ENCODE results near the gene PGP. TPM values are rescaled to one million over a fixed set of nuclear protein-coding genes. Genes with fewer than 3 reads are reported as not detected.
"Not testable (repeated sequence)": the region's sequence is repeated elsewhere in the genome, so short reads cannot be mapped to it uniquely, and the experiment has no call there.

PGP gene
- total RNA-seq, 1 donor from 2014 or later: 11.8 TPM

GRCh38 chr16:2223221-2223941, 8.7 kb upstream of the PGP start, which contains the start of gene E4F1:
Gene E4F1, plus strand, starts transcription at chr16:2223591. Its CDS starts 23 bp downstream, at chr16:2223614.
- peak; percentile 100 for DNase-seq (ENCODE audit: low spot score)

GRCh38 chr16:2216330-2216729, 1.7 kb upstream of the PGP start:
- DNase-seq (ENCODE audit: low spot score): no peak

- DNase-seq (ENCODE audit: low spot score): no peak
Measured at GRCh38 chr16:2213817-2214718, 572 bp downstream of the PGP start.

DNA sequence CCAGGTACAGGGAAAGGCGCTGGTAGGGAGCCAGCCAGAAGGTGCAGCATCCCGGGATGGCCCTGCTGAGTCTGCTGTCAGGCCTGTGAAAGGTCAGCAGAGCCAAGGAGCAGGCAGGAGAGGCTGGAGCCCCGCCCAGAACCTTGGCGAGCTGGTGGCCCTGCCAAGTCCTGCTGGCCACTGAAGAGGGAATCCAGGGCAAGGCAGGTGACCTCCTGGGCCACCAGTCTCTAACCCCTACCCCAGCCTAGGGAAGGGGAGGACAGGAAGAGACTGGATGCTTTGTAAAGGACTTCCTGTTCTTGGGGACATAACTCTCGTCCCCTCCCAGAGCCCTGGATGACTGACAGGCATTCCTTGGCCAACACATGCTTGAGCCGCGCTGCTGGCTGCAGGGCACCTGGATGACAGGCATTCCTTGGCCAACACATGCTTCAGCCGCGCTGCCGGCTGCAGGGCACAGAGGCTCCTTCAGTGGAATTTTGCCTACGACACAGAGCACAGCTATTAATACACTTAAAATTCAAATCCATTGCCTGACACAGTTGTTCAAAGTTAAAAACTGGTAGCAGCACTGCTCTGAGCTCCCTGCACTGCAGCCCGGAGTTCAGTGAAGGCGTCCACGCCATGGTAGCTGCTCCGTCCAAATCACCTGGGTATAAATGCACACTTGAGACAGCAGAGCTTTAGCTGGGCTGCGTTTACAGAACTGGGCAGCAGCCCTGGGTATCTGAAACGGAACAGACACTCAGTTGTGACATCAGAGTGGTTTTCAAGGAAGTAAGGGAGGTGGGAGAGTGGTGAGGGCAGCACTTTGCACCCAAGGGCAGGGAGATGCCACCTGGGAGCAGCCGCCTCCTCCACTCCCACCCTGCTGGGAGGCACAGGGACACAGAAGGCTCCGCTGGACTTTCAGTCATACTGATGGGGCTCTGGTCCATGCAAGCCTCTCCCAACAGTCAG, 2.0 kb downstream of the PGP start:
- DNase-seq (ENCODE audit: low spot score): no peak

- DNase-seq (ENCODE audit: low spot score): no peak
Measured at GRCh38 chr16:2211923-2212347, 2.7 kb downstream of the PGP start.

- no peak for DNase-seq (ENCODE audit: low spot score)
Measured at GRCh38 chr16:2210386-2211365, 4.0 kb downstream of the PGP start, which contains the start of gene BRICD5. Gene BRICD5, minus strand, starts transcription at chr16:2210863. Its CDS starts 30 bp downstream, at chr16:2210833.

GRCh38 chr16:2210009-2210332, 4.7 kb downstream of the PGP start:
- DNase-seq (ENCODE audit: low spot score): no peak

- DNase-seq (ENCODE audit: low spot score): no peak
Measured at GRCh38 chr16:2209258-2210008, 5.2 kb downstream of the PGP start.

- no peak for DNase-seq (ENCODE audit: low spot score)
Measured at GRCh38 chr16:2208772-2209171, 5.9 kb downstream of the PGP start.

GRCh38 chr16:2208308-2208707, 6.3 kb downstream of the PGP start:
- DNase-seq (ENCODE audit: low spot score): no peak

- DNase-seq (ENCODE audit: low spot score): no peak
Measured at GRCh38 chr16:2207872-2208271, 6.8 kb downstream of the PGP start.

GRCh38 chr16:2206780-2207433, 7.7 kb downstream of the PGP start:
- no peak for DNase-seq (ENCODE audit: low spot score)

DNA sequence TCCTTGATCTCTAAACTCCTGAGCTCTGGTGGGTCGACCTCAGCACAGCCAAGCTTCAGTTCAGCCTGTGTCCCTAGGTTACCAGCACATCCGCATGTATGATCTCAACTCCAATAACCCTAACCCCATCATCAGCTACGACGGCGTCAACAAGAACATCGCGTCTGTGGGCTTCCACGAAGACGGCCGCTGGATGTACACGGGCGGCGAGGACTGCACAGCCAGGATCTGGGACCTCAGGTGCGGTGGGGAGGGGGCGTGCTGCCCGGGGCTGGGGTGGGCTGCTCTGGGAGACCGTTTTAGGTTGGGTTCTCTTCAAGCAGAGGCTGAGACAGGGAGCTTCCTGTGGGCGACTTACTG, 8.2 kb downstream of the PGP start:
- DNase-seq (ENCODE audit: low spot score): no peak

- no peak for DNase-seq (ENCODE audit: low spot score)
Measured at GRCh38 chr16:2205967-2206313, 8.7 kb downstream of the PGP start.

GRCh38 chr16:2205104-2205966, 9.3 kb downstream of the PGP start, which contains the start of gene MLST8:
Gene MLST8, plus strand, starts transcription at chr16:2205454. Its CDS starts 632 bp downstream, at chr16:2206086.
- peak; percentile 95 for DNase-seq (ENCODE audit: low spot score)

- DNase-seq (ENCODE audit: low spot score): no peak
Measured at GRCh38 chr16:2204416-2205103, 10.1 kb downstream of the PGP start.

DNA sequence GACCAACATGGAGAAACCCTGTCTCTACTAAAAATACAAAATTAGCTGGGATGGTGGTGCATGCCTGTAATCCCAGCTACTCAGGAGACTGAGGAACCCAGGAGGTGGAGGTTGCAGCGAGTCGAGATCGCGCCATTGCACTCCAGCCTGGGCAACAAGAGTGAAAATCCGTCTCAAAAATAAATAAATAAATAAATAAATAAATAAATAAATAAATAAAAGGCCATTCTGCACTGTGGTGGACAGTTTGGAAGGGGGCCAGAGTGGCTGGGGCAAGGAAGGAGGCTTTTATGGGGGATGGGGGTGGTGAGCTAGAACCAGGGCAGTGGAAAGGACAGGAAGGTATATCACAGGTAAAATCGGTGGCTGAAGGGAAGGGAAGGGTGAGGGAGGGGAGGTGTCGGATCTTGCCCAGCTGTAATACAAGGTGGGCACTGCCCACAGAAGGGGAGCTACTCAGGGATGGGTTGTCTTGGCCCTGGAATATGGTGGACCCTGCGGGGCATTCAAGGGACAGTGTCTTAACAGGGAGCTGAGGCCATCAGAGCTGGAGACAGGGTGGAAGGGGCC, 11.4 kb downstream of the PGP start:
- not testable (repeated sequence) for DNase-seq (ENCODE audit: low spot score)

Data from mesenteric fat pad (tissue), 1 donor.